OCI-LY7 (cell line): ENCODE data around the gene BMERB1. TPM values are rescaled to one million over a fixed set of nuclear protein-coding genes. Genes with fewer than 3 reads are reported as not detected.

ENCODE experiments used
- BruUV-seq: library from RNA; stranded (reverse); fragments of 400-500 nt; replicated peaks from 2 replicates; lab custom pipeline; 2021; lab: Mats Ljungman, UMichigan
- CTCF ChIA-PET: fragments of 300-600 bp; sonication (Branson Sonifier 250); formaldehyde crosslinking; loops from one replicate; lab custom pipeline; 2022; ENCODE audit warnings: antibody characterized with exemption; ENCODE audit not compliant: unreplicated experiment; lab: Charles Lee
- POLR2A ChIA-PET: fragments of 300-600 bp; sonication (Branson Sonifier 250); formaldehyde crosslinking; loops from one replicate; lab custom pipeline; 2022; ENCODE audit warnings: antibody characterized with exemption; lab: Charles Lee
- DNase-seq: peaks from one replicate; pipeline ENCODE4 v3.0.0-alpha.2; 2015; ENCODE audit warnings: low spot score
- H2AFZ ChIP-seq: fragments of 200-600 bp; sonication (generic), shearing (Covaris generic); 2 replicates; pipeline ENCODE4 v1.6.1; 2014; ENCODE audit warnings: mild to moderate bottlenecking, antibody characterized with exemption, low read length, moderate library complexity
- H3K27ac ChIP-seq: fragments of 200-600 bp; sonication (generic); 2 replicates; pipeline ENCODE4 v1.5.1; 2014; ENCODE audit warnings: mixed run types, low read depth, mild to moderate bottlenecking, moderate library complexity, low read length, inconsistent platforms; ENCODE audit not compliant: poor library complexity, severe bottlenecking
- H3K36me3 ChIP-seq: fragments of 200-600 bp; sonication (generic); 2 replicates; pipeline ENCODE4 v1.6.1; 2014; ENCODE audit warnings: mild to moderate bottlenecking, antibody characterized with exemption, low read length, moderate library complexity, mixed read lengths; ENCODE audit not compliant: insufficient read depth
- H3K4me1 ChIP-seq: fragments of 200-600 bp; sonication (generic); 2 replicates; pipeline ENCODE4 v1.5.1; 2014; ENCODE audit warnings: mild to moderate bottlenecking, low read length; ENCODE audit not compliant: insufficient read depth, poor library complexity, severe bottlenecking
- H3K4me2 ChIP-seq: fragments of 200-600 bp; sonication (generic); 2 replicates; pipeline ENCODE4 v1.6.1; 2014; ENCODE audit warnings: mild to moderate bottlenecking, low read length
- H3K4me3 ChIP-seq: fragments of 200-600 bp; sonication (generic); 2 replicates; pipeline ENCODE4 v1.5.1; 2014; ENCODE audit warnings: mild to moderate bottlenecking, low read depth, low read length; ENCODE audit not compliant: poor library complexity, severe bottlenecking
- H3K79me2 ChIP-seq: fragments of 200-600 bp; sonication (generic); 2 replicates; pipeline ENCODE4 v1.6.1; 2016; ENCODE audit warnings: low read depth, mild to moderate bottlenecking, low read length, moderate library complexity, mixed read lengths; ENCODE audit not compliant: insufficient read depth
- H3K9me2 ChIP-seq: fragments of 200-600 bp; sonication (generic); 2 replicates; pipeline ENCODE4 v1.6.1; 2016; ENCODE audit warnings: mild to moderate bottlenecking, low read length, mixed read lengths; ENCODE audit not compliant: insufficient read depth
- H3K9me3 ChIP-seq: fragments of 200-600 bp; sonication (generic); 2 replicates; pipeline ENCODE4 v1.6.1; 2014; ENCODE audit warnings: mild to moderate bottlenecking, mixed run types, low read length, mixed read lengths
- H4K20me1 ChIP-seq: fragments of 200-600 bp; sonication (generic); 2 replicates; pipeline ENCODE4 v1.6.1; 2014; ENCODE audit warnings: mild to moderate bottlenecking, antibody characterized with exemption, low read length, moderate library complexity, mixed read lengths; ENCODE audit not compliant: insufficient read depth
- CTCF ChIP-seq: fragments of 200-600 bp; sonication (generic); conservative IDR thresholded peaks from 2 replicates; pipeline ENCODE4 v1.5.1; 2014; ENCODE audit warnings: mild to moderate bottlenecking, antibody characterized with exemption, low read length, moderate library complexity, mixed read lengths
- EZH2phosphoT487 ChIP-seq: fragments of 200-600 bp; sonication (generic); IDR thresholded peaks from 2 replicates; pipeline ENCODE4 v1.6.1; 2018; ENCODE audit warnings: low read depth, borderline replicate concordance, mild to moderate bottlenecking, mixed run types, antibody characterized with exemption, low read length, moderate library complexity, mixed read lengths
- intact Hi-C: fragments of 100-400 bp; cut with micrococcal nuclease; formaldehyde crosslinking; loops from one replicate; pipeline ENCODE4 v1.10.0; 2022; ENCODE audit not compliant: unreplicated experiment
- total RNA-seq, 2 experiments: library from RNA; depleted of rRNA in 1 of 2; stranded (reverse); fragments of >200 nt in 1 of 2; shearing (Covaris generic) in 1 of 2; gene quantifications; 2 replicates each; pipeline ENCODE4 v1.2.3, GENCODE V29; 2014 to 2022

Gene BMERB1
- total RNA-seq, 2 experiments from 2014 or later, result not detected

- H3K36me3 ChIP-seq, result no peaks in the 10 kb centered on the region
- POLR2A ChIA-PET, result no interaction called here
- no peaks in the 10 kb centered on the region for H3K9me3 ChIP-seq
- no peak overlapping the region for H3K4me2 ChIP-seq
- H4K20me1 ChIP-seq, result no peaks in the 10 kb centered on the region
- CTCF ChIA-PET, result no interaction called here
- H3K4me1 ChIP-seq, result no peaks in the 10 kb centered on the region
- no peak overlapping the region for H2AFZ ChIP-seq
- TF ChIP-seq EZH2phosphoT487 (no peak), CTCF (no peak)
- H3K9me2 ChIP-seq, result no peaks in the 10 kb centered on the region
- no TSS peak for BruUV-seq
- no peak overlapping the region for H3K4me3 ChIP-seq
- no peak for DNase-seq
- H3K27ac ChIP-seq, result no peak overlapping the region
- intact Hi-C loops, result no loop called here
- H3K79me2 ChIP-seq, result no peaks in the 10 kb centered on the region
Observed at GRCh38 chr16:15576960-15577958, 142.9 kb downstream of the BMERB1 start.

- no peaks in the 10 kb centered on the region for H3K79me2 ChIP-seq
- no peak overlapping the region for H3K4me3 ChIP-seq
- no peaks in the 10 kb centered on the region for H4K20me1 ChIP-seq
- H3K4me2 ChIP-seq, result no peak overlapping the region
- no peaks in the 10 kb centered on the region for H3K9me2 ChIP-seq
- H2AFZ ChIP-seq, result no peak overlapping the region
- no peaks in the 10 kb centered on the region for H3K36me3 ChIP-seq
- no peak for TF ChIP-seq CTCF
- no peak for TF ChIP-seq EZH2phosphoT487
- POLR2A ChIA-PET, result no interaction called here
- no peak for DNase-seq
- no peak overlapping the region for H3K27ac ChIP-seq
- no peaks in the 10 kb centered on the region for H3K9me3 ChIP-seq
- no peaks in the 10 kb centered on the region for H3K4me1 ChIP-seq
- intact Hi-C loops, result no loop called here
- BruUV-seq, result no TSS peak
- CTCF ChIA-PET, result no interaction called here
Observed at GRCh38 chr16:15578824-15579223, 144.4 kb downstream of the BMERB1 start.
